Neuronal stem cell (in vitro differentiated cells): ENCODE measurements around the gene FGD3.

Experiments used
- DNase-seq: peaks from one replicate; pipeline ENCODE4 v3.0.0-alpha.2; 2013; ENCODE audit warnings: low spot score
- H2AFZ ChIP-seq: one replicate; pipeline ENCODE4 v1.6.1; 2013; ENCODE audit warnings: mild to moderate bottlenecking, low read length, inconsistent platforms
- H2AK5ac ChIP-seq: 2 replicates; pipeline ENCODE4 v1.6.1; 2013; ENCODE audit warnings: low read depth, mild to moderate bottlenecking, inconsistent platforms, low read length, moderate library complexity, mixed read lengths
- H2BK120ac ChIP-seq: 2 replicates; pipeline ENCODE4 v1.6.1; 2013; ENCODE audit warnings: low read depth, mild to moderate bottlenecking, inconsistent platforms, low read length, moderate library complexity, mixed read lengths
- H2BK12ac ChIP-seq: one replicate; pipeline ENCODE4 v1.6.1; 2013; ENCODE audit warnings: low read length, inconsistent platforms
- H2BK15ac ChIP-seq: 2 replicates; pipeline ENCODE4 v1.6.1; 2013; ENCODE audit warnings: mild to moderate bottlenecking, low read length, inconsistent platforms, mixed read lengths
- H2BK5ac ChIP-seq: one replicate; pipeline ENCODE4 v1.6.1; 2013; ENCODE audit warnings: inconsistent platforms, mild to moderate bottlenecking, low read length, moderate library complexity
- H3K14ac ChIP-seq: one replicate; pipeline ENCODE4 v1.6.1; 2013; ENCODE audit warnings: low read length, inconsistent platforms
- H3K18ac ChIP-seq: 2 replicates; pipeline ENCODE4 v1.6.1; 2013; ENCODE audit warnings: low read length, inconsistent platforms
- H3K23ac ChIP-seq: 2 replicates; pipeline ENCODE4 v1.6.1; 2013; ENCODE audit warnings: low read depth, mild to moderate bottlenecking, mixed read lengths, low read length, inconsistent platforms; ENCODE audit not compliant: poor library complexity
- H3K27ac ChIP-seq: replicated peaks from 3 replicates; pipeline ENCODE4 v1.5.1; 2013; ENCODE audit warnings: low read length, inconsistent platforms
- H3K27me3 ChIP-seq, 3 experiments: 2 replicates each; pipeline ENCODE4 v1.6.1; 2013; ENCODE audit warnings: low read length in 3 of 3, mild to moderate bottlenecking in 2 of 3, inconsistent platforms in 1 of 3, low read depth in 1 of 3, mixed read lengths in 1 of 3, moderate library complexity in 1 of 3; ENCODE audit not compliant: control insufficient read depth in 3 of 3, insufficient read depth in 3 of 3
- H3K36me3 ChIP-seq, 2 donors: replicated peaks in 1 of 2; 2 replicates each; pipeline ENCODE4 v1.6.1; 2013; ENCODE audit warnings: low read length in 2 of 2; ENCODE audit not compliant: control insufficient read depth in 2 of 2, insufficient read depth in 2 of 2
- H3K4ac ChIP-seq: 2 replicates; pipeline ENCODE4 v1.6.1; 2013; ENCODE audit warnings: inconsistent platforms, mild to moderate bottlenecking, low read length, moderate library complexity
- H3K4me1 ChIP-seq, 2 donors: 1 replicate in 1 of 2; 2 replicates in 1 of 2; pipeline ENCODE4 v1.6.1; 2013; ENCODE audit warnings: low read length in 2 of 2, low read depth in 1 of 2; ENCODE audit not compliant: control insufficient read depth in 2 of 2, insufficient read depth in 1 of 2
- H3K4me2 ChIP-seq: one replicate; pipeline ENCODE4 v1.6.1; 2013; ENCODE audit warnings: mild to moderate bottlenecking, low read length, inconsistent platforms; ENCODE audit not compliant: insufficient read depth, poor library complexity, severe bottlenecking
- H3K4me3 ChIP-seq, 2 donors: 2 replicates each; pipeline ENCODE4 v1.5.1; 2013; ENCODE audit warnings: low read length in 2 of 2, mild to moderate bottlenecking in 2 of 2, inconsistent platforms in 1 of 2, moderate library complexity in 1 of 2
- H3K79me1 ChIP-seq: one replicate; pipeline ENCODE4 v1.6.1; 2013; ENCODE audit warnings: low read depth, mild to moderate bottlenecking, inconsistent platforms, low read length, moderate library complexity
- H3K9ac ChIP-seq: one replicate; pipeline ENCODE4 v1.6.1; 2013; ENCODE audit warnings: mild to moderate bottlenecking, low read depth, low read length, inconsistent platforms; ENCODE audit not compliant: poor library complexity
- H3K9me3 ChIP-seq, 2 donors: replicated peaks in 1 of 2; 2 replicates each; pipeline versions ENCODE3 to v1.6.1; 2013; ENCODE audit warnings: low read length in 2 of 2, mild to moderate bottlenecking in 2 of 2, inconsistent platforms in 1 of 2, low read depth in 1 of 2, mixed read lengths in 1 of 2, moderate library complexity in 1 of 2; ENCODE audit not compliant: control insufficient read depth in 2 of 2, insufficient read depth in 1 of 2
- H4K8ac ChIP-seq: one replicate; pipeline ENCODE4 v1.6.1; 2013; ENCODE audit warnings: low read depth, mild to moderate bottlenecking, inconsistent platforms, low read length, moderate library complexity
- H4K91ac ChIP-seq: one replicate; pipeline ENCODE4 v1.6.1; 2013; ENCODE audit warnings: low read length, low read depth, mild to moderate bottlenecking, inconsistent platforms; ENCODE audit not compliant: poor library complexity
- WGBS, 2 donors: extraction: QIAGEN DNeasy Blood & Tissue Kit; methylation state at CpG; one replicate each; pipeline ENCODE4 v1.1.7; 2013; ENCODE audit warnings: missing lambda C conversion rate in 2 of 2, mixed read lengths in 1 of 2; ENCODE audit not compliant: insufficient read length in 2 of 2, insufficient replicate concordance in 1 of 2; ENCODE audit errors: extremely low coverage in 2 of 2; 5-methylcytosine and 5-hydroxymethylcytosine counted together

FGD3 gene

GRCh38 chr9:93031629-93032430 lies 84.5 kb downstream of the FGD3 start:
- no peak overlapping the region for H3K4me3 ChIP-seq
- no peak overlapping the region for H3K18ac ChIP-seq
- H3K27ac ChIP-seq = no peak overlapping the region
- H3K27me3 ChIP-seq = peaks cover 0 to 32% (median 0%) of the 10 kb centered on the region in 3 experiments
- no peaks in the 10 kb centered on the region for H3K36me3 ChIP-seq
- H3K23ac ChIP-seq = no peak overlapping the region
- H3K4ac ChIP-seq = no peak overlapping the region
- no peak overlapping the region for H3K4me2 ChIP-seq
- peaks cover 0 to 2% of the 10 kb centered on the region in 2 donors for H3K9me3 ChIP-seq
- H2BK12ac ChIP-seq = no peak overlapping the region
- H2AK5ac ChIP-seq = no peak overlapping the region
- no peak for DNase-seq
- H3K79me1 ChIP-seq = no peaks in the 10 kb centered on the region
- WGBS, 2 donors = no CpG with 5 or more reads among the region's 10 CpGs
- no peaks in the 10 kb centered on the region for H3K4me1 ChIP-seq
- no peak overlapping the region for H2BK5ac ChIP-seq
- no peak overlapping the region for H3K14ac ChIP-seq
- no peak overlapping the region for H4K8ac ChIP-seq
- no peak overlapping the region for H2AFZ ChIP-seq
- no peak overlapping the region for H2BK120ac ChIP-seq
- H3K9ac ChIP-seq = no peak overlapping the region
- H4K91ac ChIP-seq = no peak overlapping the region
- H2BK15ac ChIP-seq = no peak overlapping the region

GRCh38 chr9:93032545-93032944 lies 85.2 kb downstream of the FGD3 start:
- peaks cover 0 to 28% (median 0%) of the 10 kb centered on the region in 3 experiments for H3K27me3 ChIP-seq
- peak overlapping the region; percentile 58 for H3K18ac ChIP-seq
- no peak overlapping the region for H3K4ac ChIP-seq
- no peak overlapping the region for H3K14ac ChIP-seq
- peak overlapping the region; percentile 9 for H4K8ac ChIP-seq
- H2BK12ac ChIP-seq = no peak overlapping the region
- no peak for DNase-seq
- H3K4me3 ChIP-seq = no peak overlapping the region
- WGBS, 2 donors = no CpG with 5 or more reads among the region's 12 CpGs
- H2BK5ac ChIP-seq = peak overlapping the region; percentile 17
- peak overlapping the region; percentile 39 for H2BK15ac ChIP-seq
- H3K23ac ChIP-seq = no peak overlapping the region
- no peak overlapping the region for H2AFZ ChIP-seq
- H3K9me3 ChIP-seq = peaks cover 0 to 2% of the 10 kb centered on the region in 2 donors
- H3K4me1 ChIP-seq = peaks cover 0 to 5% of the 10 kb centered on the region in 2 donors
- H4K91ac ChIP-seq = no peak overlapping the region
- no peak overlapping the region for H2BK120ac ChIP-seq
- H3K27ac ChIP-seq = no peak overlapping the region
- no peaks in the 10 kb centered on the region for H3K36me3 ChIP-seq
- H3K4me2 ChIP-seq = peak overlapping the region; percentile 14
- H2AK5ac ChIP-seq = peak overlapping the region; percentile 79
- no peaks in the 10 kb centered on the region for H3K79me1 ChIP-seq
- no peak overlapping the region for H3K9ac ChIP-seq

GRCh38 chr9:93033531-93033930 lies 86.2 kb downstream of the FGD3 start:
- Histone ChIP-seq H3K9ac (no peak overlapping the region), H2AK5ac (peak overlapping the region; percentile 72), H3K4me1 (peaks cover 0 to 7% of the 10 kb centered on the region in 2 donors), H3K27ac (no peak overlapping the region), H3K14ac (peak overlapping the region; percentile 76), H3K4me2 (no peak overlapping the region), H2AFZ (no peak overlapping the region), H4K8ac (no peak overlapping the region), H2BK120ac (no peak overlapping the region), H3K79me1 (peaks cover 1% of the 10 kb centered on the region), H3K9me3 (peaks cover 0 to 2% of the 10 kb centered on the region in 2 donors), H3K4me3 (no peak overlapping the region), H2BK12ac (no peak overlapping the region), H2BK15ac (no peak overlapping the region), H3K36me3 (no peaks in the 10 kb centered on the region), H3K23ac (no peak overlapping the region), H2BK5ac (no peak overlapping the region), H3K18ac (peak overlapping the region; percentile 8), H3K27me3 (peaks cover 0 to 28% (median 0%) of the 10 kb centered on the region in 3 experiments), H4K91ac (no peak overlapping the region), H3K4ac (no peak overlapping the region)
- WGBS, 2 donors = no CpG with 5 or more reads among the region's 6 CpGs
- DNase-seq = no peak

- H2AFZ ChIP-seq = no peak overlapping the region
- no peak for DNase-seq
These were observed 87.9 kb downstream of the FGD3 start for GRCh38 chr9:93035106-93035660.

More at GRCh38 chr9:93035106-93035660, 87.9 kb downstream of the FGD3 start:
- Histone ChIP-seq H3K4ac (no peak overlapping the region), H3K9me3 (peaks cover 0 to 2% of the 10 kb centered on the region in 2 donors), H2BK12ac (no peak overlapping the region), H3K79me1 (peaks cover 2% of the 10 kb centered on the region), H3K23ac (peak overlapping the region; percentile 81), H3K14ac (peak overlapping the region; percentile 98), H4K8ac (peak overlapping the region; percentile 65), H3K36me3 (no peaks in the 10 kb centered on the region), H2BK15ac (peak overlapping the region; percentile 64), H2BK5ac (peak overlapping the region; percentile 82), H2AK5ac (peak overlapping the region; percentile 68), H3K27me3 (peaks cover 0 to 28% (median 0%) of the 10 kb centered on the region in 3 experiments), H3K18ac (peak overlapping the region; percentile 65), H3K4me3 (no peak overlapping the region), H2BK120ac (no peak overlapping the region), H3K4me1 (peaks cover 0 to 7% of the 10 kb centered on the region in 2 donors), H4K91ac (no peak overlapping the region), H3K4me2 (no peak overlapping the region), H3K27ac (no peak overlapping the region), H3K9ac (no peak overlapping the region)
- WGBS, 2 donors = no CpG with 5 or more reads among the region's 19 CpGs
